ENCODE data around the gene FBXL17.

DNA sequence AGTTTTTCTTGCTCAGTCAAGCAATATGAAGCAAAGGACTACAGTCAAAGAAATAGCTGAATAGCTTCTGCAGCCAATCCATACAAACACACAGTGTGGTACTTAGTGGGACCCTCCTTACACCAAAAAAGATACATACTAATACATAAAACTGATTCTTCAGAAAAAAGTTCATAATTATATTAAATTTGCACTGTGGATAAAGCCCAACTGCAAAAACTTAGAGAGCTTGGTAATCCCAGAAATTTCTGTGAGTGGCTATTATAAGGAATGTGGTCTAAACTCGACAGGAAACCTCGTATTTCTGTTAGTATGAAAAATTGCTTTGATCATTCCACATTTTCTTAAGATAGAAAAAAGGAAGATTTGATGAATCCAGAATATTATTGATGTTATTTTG lies 245.4 kb downstream of the FBXL17 start:
- TF ChIP-seq AFF4 (CRISPR knock-in tag; IDR thresholded peaks at IDR 0.05; ENCODE audit: borderline replicate concordance), result no peak
- TF ChIP-seq NR2C2 (CRISPR knock-in tag; IDR thresholded peaks at IDR 0.05), result no peak
- TF ChIP-seq NFE2L1 (CRISPR knock-in tag; IDR thresholded peaks at IDR 0.05), result no peak
- no peak for TF ChIP-seq CTCF (IDR thresholded peaks at IDR 0.05)
- no peak for TF ChIP-seq NR3C1 (CRISPR knock-in tag; conservative IDR thresholded peaks at IDR 0.05; ENCODE audit: low read depth)

Data from WTC11 (cell line).